ENCODE data around the gene SETD5.

- TF ChIP-seq CTCF (IDR thresholded peaks at IDR 0.05) = no peak
- TF ChIP-seq EZH2 (IDR thresholded peaks at IDR 0.05) = no peak
- no peak for TF ChIP-seq EZH2phosphoT487 (IDR thresholded peaks at IDR 0.05)
Measured at GRCh38 chr3:9392041-9392440, 5.4 kb upstream of the SETD5 start.

Data from neural progenitor cell (in vitro differentiated cells).